ENCODE results near the gene VAC14.

The VAC14 gene

DNA sequence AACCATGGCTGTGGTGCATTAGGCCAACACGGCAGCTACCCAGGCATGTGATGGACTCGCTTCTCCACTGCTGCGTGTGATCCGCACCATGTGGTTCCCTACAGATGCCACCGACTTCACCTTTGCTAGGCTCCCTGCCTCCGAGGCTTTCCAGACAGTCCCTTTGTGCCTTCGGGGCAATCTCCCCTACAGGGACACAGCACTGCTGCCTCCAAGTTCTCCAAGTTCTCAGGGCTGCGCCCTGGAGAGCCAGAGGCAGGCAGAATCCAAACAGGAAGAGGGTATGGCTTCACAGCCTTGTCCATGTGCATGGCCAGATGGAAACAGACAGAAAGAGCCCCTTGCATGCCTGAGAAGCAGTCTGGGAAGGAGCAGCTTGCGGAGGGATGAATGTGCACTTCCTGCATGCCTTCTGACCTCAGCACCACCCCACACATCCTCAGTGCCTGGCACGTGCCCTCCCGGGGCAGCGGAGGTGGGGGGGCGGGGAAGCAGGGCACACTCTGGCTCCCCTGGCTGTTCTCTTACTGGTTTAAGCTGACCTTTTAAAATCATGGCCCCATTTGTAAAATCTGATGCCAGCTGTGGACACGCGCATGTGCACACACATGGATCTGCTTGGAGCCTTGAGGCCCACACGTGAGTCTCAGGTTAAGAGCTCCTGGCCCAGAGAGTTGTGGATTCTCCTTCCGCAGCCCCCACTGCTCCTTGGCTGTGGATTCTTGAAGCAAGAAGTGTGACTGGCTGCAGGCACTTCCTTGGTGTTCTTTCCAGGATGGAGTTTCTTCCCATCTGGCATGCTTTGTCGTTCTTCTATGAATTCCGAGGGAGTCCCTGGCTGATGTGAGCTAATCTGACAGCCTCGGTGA is 59.8 kb downstream of the VAC14 start:
- DNase-seq, result no peak

DNA sequence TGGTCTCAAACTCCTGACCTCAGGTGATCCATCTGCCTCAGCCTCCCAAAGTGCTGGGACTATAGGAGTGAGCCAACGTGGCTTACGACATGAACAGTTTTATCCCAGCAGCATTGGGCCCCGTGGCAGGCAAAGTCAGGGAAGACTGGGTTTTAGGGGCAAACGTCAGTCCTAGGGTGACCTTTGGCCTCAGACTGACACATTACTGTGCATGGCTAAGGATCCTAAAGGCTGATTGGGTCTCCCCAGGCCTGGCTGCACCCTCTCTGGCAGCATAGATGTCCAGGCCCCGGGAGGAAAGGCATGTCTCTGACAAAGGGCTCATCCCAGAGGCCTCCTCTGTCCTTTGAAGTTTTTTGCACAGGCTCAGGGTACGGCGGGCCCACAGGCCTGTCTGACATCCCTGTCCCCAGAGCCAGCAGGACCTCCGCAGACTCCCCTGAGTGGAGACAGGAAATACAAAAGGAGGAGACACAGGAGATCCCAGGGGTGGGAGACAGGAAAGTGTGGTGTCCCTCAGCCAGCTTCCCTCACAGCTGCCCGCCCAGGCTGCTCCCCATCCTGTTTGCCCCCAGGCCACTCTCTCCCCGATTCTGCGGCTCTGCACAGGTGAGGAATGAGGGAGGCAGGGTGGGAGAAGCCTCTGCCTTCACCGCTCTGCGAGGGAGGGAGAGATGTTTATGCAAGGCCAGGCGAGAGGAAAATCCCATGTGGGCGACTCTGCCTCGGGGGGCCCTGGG is 60.6 kb downstream of the VAC14 start:
- no peak for DNase-seq

DNA sequence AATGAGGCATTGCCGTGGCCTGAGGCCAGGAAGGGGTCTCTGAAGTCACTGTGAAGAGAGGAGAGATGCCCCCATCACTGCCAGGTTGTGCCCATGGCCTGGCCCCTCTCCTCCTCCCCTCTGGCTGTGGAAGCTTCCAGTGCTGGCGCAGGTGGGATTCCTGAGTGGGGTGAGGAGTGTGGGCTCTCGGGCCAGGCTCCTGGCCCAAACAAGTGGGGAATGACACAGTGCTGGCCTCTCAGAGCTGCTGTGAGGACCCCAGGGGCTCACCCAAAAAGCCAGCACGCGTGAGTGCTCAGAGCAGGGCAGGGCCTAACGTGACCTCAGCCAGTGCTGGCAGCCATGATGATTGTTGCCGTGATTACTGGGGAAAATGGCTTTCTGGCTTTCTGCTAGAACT is 61.6 kb downstream of the VAC14 start:
- DNase-seq, result no peak

DNA sequence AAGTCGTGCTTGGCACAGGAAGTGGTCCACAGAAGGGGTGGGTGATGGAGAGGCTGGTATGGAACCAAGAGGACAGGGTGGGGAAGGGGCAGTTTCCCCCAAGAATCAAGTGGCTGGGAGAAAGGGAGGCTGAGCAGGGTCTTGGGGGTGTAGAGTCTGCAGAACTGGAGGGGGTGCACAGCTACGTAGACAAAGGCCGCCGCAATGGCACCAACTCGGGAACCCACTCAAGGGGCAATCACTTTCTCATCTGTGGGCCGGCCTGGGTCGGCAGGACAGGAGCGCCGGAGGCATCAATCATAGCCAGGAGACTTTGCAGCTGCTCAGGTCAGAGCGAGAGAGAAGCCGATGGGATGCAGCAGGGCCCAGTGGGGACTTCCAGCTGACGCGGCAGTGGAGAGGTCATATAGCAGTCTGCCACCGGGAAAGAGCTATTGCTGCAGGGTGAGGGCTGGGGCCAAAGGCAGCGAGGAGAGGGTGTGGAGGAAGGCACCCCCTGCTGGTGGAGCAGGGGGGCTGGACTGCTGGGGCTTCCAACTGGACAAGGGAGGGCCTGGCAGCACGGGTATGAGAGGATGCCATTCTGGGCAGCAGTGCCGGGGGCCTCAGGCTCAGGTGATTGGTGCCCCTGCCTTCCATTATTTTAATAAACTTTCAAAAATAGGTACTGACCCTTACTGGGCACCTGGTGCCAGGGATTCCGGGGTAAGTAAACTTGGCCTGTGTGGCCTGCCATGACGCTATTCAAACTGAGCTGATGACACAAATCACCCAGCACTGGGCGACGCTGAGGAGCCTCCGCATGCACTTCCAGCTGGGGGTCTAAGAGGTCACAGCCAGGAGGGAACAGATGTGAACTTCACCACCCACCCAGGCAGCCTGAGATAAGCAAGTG is 62.6 kb downstream of the VAC14 start:
- peak; percentile 47 for DNase-seq

DNA sequence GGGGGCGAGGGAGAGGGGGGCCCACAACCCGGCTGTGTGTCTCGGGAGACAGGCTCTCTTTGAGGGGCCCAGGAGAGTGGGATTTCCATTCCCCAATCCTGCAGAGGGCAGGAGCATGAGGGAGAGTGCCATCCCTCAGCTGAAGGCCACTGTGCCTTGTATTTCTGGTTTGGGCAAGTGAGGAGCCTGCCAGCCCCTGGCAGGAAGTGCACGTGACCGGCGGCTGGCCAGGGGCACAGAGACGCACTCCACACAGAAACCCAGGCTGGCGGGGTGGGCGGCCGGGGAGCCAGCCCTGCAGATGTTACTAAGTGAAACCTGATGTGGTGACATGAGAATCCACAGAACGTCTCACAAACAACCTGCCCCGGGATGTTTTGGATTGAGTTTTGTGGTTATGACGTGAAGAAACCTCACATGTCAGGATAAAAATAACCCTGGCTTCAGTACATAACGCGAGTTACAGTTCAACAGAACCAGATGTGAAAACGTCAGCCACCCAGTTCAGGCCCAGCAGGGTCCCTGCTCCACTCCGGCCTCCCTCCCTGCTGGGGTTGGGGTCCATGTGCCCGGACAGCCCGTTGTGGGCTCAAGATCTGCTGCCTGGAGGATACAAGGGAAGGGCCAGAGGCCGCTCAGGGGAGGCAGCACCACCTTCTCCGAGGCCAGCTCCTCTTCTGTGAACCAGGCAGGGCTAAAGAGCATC is 63.4 kb downstream of the VAC14 start:
- DNase-seq, result peak; percentile 92

DNA sequence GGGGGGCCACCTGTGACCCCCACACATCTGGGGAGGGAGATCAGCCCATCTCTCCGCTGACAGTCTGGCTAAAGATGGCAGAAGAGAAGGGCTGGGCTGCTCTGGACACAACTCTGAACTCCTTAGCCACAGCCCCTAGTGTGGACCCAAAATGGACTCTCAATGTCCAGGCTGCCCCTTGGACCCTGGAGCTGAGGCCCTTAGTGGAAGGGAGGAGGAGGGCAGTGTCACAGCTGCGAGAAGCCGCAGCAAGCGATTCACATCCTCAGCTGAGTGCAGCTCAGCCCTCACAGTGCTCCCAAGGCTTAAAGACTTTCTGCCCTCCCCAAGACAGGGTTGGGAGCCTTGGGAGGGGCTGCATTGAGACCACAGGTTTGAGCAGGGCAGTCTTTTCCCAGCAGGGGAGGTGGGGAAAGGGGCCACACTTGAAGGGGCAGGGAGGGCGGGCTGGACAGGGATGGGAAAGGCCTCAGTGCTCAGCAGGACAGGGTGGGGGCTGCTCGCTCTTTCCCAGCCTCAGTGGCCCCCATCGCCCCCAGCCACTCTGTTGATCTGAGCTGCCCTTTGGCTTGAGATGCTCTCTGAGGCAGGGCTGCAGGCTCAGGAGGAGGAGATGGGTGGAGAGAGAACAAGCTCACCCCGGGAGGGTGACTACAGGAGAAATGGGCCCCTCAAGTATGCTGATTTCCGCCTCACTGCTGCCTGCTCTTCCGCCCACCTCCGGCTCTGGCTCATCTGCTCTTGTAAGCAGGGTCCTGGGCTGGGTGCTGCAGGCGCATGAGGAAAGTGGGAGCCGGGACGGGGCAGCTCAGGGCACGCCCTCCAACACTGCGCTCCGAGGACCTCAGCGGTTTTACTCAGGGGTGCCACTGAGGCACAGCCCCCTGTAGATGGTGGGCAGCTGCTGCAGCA is 64.2 kb downstream of the VAC14 start:
- no peak for DNase-seq

DNA sequence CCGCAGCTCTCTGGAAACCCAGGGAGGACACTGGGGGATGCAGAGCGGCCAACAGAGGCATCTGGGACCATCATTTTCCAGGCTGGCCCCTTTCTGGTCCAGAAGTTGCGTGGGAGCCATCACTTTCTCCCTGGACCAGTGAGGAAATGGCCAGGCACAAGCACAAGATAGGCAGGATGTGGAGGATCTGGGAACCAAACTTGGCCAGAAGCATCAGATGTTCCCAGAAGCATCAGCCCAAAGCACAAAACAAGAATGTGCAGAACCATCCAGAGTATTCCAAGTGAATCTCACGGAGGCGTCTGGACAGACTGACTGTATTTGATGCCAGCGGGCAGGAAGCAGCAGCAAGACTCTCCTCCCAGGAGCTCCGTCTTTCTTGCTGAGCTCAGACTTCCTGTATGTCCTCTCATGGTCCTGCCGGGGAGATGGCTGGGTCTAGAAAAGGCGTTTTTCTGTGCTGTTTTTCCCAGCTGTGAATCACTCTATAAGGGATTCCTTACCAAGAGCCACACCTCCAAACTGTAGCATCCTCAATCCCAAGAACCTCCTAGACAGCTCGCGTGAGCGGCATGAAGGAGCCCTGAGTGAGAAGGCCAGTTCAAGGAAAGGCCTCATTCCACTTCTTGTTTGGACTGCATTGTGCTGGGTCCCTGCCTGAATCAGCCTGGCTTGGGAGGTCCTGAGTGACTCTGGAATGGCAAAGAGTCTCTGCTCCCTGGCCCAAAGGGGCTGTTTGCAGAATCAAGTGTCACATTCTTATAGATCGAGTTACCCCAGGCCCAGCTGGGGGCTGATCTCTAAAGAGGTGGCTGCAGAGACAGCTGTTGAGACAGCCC is 65.6 kb downstream of the VAC14 start:
- no peak for DNase-seq

DNA sequence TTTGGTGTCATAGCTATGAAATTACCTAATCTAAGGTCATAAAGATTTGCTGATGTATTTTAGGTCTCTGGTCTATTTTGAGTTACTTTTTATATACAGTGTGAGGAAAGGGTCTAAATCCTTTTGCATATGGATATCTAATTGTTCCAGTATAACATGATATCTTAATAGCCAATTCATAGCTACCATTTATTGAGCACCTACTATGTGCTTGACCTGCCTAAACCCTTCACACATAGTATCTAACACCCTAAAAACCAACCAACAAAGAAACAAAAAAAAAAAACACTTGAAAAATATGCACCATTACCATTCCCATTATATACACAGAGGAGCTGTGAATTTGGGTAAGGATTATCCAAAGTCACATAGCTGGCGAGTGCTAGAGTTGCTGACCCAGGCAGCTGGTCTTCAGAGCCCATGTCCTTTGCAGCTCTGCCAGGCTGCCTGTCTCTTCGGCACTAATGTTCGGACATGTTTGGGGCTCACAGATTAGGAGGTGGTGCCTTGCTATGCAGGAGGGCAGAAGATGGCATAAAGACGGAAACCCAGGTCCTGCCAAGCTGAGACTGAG is 66.3 kb downstream of the VAC14 start:
- no peak for DNase-seq

DNA sequence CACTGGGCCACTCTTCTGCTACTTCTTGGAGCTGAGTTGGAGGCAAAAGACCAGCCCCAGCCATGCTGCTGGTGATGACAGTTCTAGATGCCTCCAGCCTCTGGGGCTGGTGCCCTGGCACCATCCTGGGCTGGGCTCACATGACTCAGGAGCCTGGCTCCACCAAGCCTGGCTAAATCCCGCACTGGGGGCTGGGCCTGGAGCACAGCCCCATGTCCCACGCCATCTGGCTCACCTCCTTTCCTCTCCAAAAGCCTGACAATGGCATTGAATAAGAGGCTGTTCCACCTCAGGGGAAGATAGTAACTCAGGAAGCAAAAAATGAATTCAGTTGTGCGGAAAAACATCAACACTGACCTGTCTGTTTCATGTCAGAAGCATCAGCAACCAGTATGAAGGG is 70.0 kb downstream of the VAC14 start:
- DNase-seq, result no peak

DNA sequence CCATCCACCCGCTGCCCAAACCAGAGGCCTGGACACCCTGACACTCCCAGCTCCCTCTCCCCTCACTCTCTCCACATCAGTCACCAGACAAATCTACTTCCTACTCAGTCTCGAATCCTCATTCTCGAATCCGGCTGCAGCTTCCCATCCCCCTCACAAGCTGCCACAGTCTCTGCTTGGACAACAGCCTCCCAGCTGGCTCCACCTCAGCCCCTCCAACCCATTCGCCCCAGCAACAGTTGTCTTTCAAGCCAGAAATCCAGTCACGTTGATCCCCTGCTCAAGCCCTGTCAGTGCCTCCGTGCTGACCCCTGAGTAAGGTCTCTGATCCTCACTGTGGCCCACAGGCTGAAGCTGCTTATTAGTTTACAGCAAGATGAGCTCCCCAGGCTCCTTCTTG is 70.9 kb downstream of the VAC14 start:
- no peak for DNase-seq

DNA sequence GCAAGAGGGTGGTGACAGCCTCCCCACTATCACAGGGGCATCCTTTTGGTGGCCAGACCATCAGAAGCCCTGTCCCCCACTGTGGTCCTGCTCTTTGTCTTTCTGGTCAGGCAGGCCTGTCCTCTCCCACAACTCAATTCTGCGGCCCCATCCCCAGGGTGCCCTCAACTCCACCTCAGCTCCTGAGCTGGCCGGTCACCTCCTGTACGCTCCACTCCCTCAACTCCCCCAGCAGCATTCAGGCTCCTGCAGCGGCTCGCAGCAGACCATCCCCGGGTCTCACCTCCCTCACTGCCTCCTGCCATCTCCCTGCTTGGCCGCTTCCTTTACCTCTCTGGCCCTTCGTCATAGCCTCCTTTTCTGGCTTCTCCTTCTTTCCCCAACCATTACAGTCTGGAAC is 71.7 kb downstream of the VAC14 start:
- DNase-seq, result no peak

DNA sequence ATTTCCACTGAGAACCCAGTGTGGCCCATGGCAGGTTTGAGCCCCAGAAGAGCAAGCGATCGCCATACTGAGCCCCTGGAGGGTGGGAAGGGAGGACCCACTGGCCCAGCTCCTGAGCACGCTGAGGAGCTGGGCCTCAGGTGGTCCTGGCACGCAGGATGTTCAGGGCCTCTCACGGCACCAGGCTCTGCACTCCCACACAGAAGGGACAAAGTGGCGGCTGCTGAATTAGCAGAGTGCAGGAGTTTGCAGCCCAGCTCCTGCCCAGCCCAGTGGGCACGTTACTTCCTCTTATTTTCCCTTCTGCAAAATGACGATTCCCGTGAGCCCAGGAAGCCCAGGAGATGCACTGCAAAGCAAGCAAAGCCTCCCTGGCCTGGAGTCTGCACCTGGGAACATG is 72.8 kb downstream of the VAC14 start:
- DNase-seq, result no peak

DNA sequence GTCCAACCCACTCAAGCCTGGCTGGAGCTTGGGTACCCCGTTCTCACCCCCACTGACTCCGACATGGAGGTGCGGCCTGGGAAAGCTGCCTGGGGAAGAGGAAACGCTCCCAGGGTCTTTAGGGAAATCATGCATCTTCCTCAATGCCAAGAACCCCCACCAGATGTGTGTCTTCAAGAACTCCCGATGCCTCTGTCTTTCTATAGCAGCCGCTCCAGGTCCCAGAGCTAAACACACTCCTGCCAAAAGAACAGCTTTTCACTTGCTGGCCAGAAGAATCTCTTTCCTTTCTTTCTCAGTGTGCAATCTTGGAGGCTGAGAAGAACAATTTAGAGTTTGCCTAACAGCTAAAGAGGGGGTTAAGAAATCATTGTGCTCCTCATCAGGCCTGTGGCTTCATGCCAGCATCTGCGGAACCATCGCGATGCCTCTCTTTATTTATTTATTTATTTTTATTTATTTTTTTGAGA is 74.0 kb downstream of the VAC14 start:
- no peak for DNase-seq

DNA sequence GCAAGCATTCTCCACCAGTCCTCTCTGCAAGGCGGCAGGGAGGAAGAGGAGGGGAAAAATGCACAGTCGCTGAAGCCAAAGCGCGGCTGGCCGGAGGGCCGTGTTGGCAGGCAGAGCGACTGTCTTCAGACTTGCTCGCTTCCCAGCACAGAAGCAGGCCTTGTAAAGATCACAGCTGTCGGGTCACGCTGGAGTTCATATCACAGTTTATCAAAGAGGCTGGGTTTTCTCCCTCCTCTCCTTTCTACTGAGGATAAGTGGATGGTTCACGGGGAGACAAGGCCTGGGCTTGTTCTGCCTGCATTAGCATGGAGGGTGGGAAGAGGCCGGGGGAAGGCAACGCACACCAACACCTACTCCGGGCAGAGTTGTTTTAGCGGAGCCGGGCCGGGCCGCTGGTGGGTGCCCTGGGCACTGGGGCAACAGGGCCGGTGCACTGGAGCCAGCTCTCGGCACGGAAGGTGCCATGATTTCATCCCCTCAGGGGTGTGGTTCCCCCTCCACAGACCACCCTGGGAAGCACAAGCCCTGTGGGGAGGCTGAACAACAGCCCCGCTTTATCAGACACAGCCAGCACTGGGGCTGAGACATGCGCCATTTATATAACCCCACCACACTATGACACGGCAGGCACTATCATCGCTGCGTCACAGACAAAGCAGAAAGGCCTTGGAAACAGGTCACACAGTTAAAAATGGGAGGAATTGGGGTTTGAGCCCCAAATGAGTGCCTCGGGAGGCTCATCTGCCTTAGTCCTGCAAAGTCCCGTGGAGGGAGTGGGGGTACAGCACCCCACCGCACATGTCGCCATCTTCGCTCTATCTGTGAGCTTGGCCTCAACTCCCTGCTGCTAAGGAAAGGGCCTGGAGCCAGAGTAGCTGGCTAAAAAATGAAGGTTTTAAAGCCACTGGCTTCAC is 74.8 kb downstream of the VAC14 start:
- DNase-seq, result no peak

DNA sequence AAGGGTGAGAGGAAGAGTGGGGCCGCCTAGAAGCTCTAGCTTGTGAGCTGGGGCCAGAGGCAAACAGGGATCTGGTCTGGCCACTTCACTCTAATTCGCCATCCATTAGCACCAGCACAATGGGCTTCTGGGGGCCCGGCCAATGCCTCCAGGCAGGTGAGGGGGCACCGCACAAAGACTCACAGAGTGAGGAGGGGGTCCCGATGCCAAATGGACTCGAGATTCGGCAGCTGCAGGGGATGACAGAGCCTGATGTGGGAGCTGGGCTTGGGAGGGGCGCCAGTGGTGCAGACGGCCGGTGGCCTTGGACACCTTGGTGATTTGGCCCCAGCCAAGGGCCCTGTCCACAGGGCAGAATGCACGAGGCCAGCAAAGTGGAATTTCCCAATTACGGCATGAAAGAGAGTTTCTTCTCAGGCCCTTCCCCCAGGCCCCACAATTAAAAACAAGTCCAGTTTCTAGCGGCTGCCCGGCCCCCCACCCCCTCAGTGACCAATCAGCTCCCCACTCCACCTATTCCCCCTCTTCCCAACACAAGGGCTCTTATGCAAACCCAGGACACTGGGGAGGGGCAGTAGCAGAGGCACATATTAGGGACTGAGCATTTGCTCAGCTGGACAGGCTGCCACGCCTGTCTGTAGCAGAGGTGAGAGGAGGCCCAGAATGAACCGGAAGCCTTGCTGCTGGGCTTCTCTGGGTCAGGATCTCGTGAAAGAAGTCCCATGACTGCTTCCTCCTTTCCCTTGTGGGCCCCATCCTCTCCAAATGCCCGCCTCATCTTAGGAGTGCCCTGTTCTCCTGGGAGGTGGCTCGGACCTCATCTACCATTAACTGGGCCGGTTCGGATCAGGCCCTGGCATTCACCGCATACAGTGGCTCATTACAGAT is 75.7 kb downstream of the VAC14 start:
- DNase-seq, result no peak

DNA sequence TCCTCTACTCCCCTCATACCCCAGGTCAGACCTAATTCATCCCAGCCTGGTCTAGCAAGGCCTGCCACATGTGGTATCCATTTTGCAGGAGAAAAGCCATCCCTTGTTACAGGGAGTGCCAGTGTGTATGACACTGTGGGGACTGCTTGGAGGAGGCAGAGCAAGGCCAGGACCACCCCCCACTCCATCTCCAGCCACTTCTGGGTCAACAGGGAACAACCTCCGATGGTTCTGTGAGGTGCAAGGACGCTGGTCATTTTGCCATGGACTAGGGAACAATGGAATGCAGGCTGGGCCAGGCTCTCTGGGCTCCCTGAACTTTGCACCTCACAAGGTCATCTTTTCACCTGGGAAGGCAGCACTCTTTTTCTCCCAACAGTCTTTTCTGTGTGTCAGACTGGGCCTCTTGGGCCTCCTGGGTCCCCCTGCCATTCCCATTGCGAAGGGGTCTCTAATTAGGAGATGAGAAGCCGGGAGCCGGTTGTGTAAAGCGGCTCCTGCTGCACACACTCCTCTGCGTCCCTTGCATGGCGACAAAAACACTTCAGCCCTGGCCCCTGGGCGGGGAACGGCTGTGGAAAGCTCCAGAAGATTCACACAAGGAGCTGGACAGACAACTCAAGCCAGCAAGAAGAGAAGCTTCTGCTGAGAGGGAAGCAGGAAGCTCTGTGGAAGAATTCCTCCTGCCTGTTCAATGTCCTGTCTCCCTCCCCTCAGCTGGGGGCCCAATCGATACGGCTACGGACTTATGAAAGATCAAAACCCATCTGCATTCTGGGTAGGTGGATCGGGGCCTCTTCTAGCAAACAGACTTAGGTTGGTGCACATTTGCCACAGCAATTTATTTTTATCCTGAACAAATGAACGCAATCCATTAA is 76.6 kb downstream of the VAC14 start:
- DNase-seq, result no peak

DNA sequence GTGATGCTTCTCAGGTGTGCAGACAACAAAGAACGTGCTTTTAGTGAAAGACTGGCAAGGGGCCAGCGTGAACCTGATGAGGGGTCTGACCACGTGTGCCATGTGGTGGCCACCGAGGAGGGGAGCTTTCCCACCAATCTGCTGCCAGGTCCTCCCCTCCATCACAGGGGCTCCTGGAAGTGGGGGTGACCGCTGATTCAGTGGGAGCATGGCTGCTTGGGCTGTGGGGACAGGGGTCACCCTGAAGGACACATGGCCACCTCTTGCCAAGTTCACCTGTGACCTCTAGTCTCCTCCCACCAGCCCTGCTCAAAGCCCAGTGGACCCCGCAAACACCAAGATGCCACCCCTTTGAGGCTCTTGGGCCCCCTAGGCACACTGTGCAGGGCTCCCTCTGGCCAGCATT is 77.2 kb downstream of the VAC14 start:
- DNase-seq, result no peak

Measured in activated CD4-positive, alpha-beta T cell treated with anti-CD3 and anti-CD28 coated beads, Interleukin-10, Interleukin-2, amounts not matched to agents 100 ng/mL and 50 ng/mL, durations not matched to agents 16 hours and 8 hours (primary cell).